KMS-11 (cell line): ENCODE results near the gene RCBTB2.

Experiments
- H2AFZ ChIP-seq: fragments of 200-600 bp; sonication (generic); 2 replicates; pipeline ENCODE4 v1.6.1; 2016; ENCODE audit warnings: antibody characterized with exemption, mixed run types, low read depth
- H3K27ac ChIP-seq: fragments of 200-600 bp; sonication (generic); 2 replicates; pipeline ENCODE4 v1.6.1; 2016; ENCODE audit warnings: mild to moderate bottlenecking, mixed run types
- H3K27me3 ChIP-seq: fragments of 200-600 bp; sonication (generic); 2 replicates; pipeline ENCODE4 v1.6.1; 2017; ENCODE audit warnings: mild to moderate bottlenecking, low read depth, mixed run types, moderate library complexity; ENCODE audit not compliant: insufficient read depth
- H3K36me3 ChIP-seq: fragments of 200-600 bp; sonication (generic); 2 replicates; pipeline ENCODE4 v1.6.1; 2017; ENCODE audit warnings: mild to moderate bottlenecking, mixed run types; ENCODE audit not compliant: insufficient read depth
- H3K4me1 ChIP-seq: fragments of 200-600 bp; sonication (generic); 2 replicates; pipeline ENCODE4 v1.6.1; 2016; ENCODE audit warnings: mild to moderate bottlenecking, low read depth, mixed run types; ENCODE audit not compliant: poor library complexity, severe bottlenecking
- H3K4me2 ChIP-seq: fragments of 200-600 bp; sonication (generic); 2 replicates; pipeline ENCODE4 v1.7.0; 2016; ENCODE audit warnings: mild to moderate bottlenecking, mixed run types
- H3K4me3 ChIP-seq: fragments of 200-600 bp; sonication (generic); IDR thresholded peaks from 2 replicates; pipeline ENCODE4 v1.6.1; 2017; ENCODE audit warnings: low read depth, low read length, mixed read lengths; ENCODE audit not compliant: insufficient read depth
- H3K79me2 ChIP-seq: fragments of 200-600 bp; sonication (generic); 2 replicates; pipeline ENCODE4 v1.6.1; 2016; ENCODE audit warnings: low read depth, mixed run types; ENCODE audit not compliant: insufficient read depth
- H3K9ac ChIP-seq: fragments of 200-600 bp; sonication (generic); 2 replicates; pipeline ENCODE4 v1.6.1; 2016; ENCODE audit warnings: mild to moderate bottlenecking, mixed run types
- H4K20me1 ChIP-seq: fragments of 200-600 bp; sonication (generic); 2 replicates; pipeline ENCODE4 v1.6.1; 2016; ENCODE audit warnings: mild to moderate bottlenecking, mixed run types; ENCODE audit not compliant: insufficient read depth
- CTCF ChIP-seq: fragments of 200-600 bp; sonication (generic); conservative IDR thresholded peaks from 2 replicates; pipeline ENCODE4 v1.6.1; 2017; ENCODE audit warnings: low read depth, mild to moderate bottlenecking, antibody characterized with exemption, low read length, moderate library complexity, mixed read lengths

Gene RCBTB2

GRCh38 chr13:48510698-48511097 is 22.2 kb downstream of the RCBTB2 start:
- no peak overlapping the region for H3K4me3 ChIP-seq
- no peak overlapping the region for H3K4me2 ChIP-seq
- no peaks in the 10 kb centered on the region for H3K27me3 ChIP-seq
- H3K4me1 ChIP-seq = no peaks in the 10 kb centered on the region
- no peak overlapping the region for H3K27ac ChIP-seq
- H3K36me3 ChIP-seq = no peaks in the 10 kb centered on the region
- no peak overlapping the region for H2AFZ ChIP-seq
- TF ChIP-seq CTCF = no peak
- H3K9ac ChIP-seq = no peak overlapping the region
- no peaks in the 10 kb centered on the region for H3K79me2 ChIP-seq
- H4K20me1 ChIP-seq = no peaks in the 10 kb centered on the region

GRCh38 chr13:48508011-48508410 is 24.9 kb downstream of the RCBTB2 start:
- Histone ChIP-seq H3K4me3 (no peak overlapping the region), H2AFZ (no peak overlapping the region), H3K36me3 (no peaks in the 10 kb centered on the region), H3K79me2 (no peaks in the 10 kb centered on the region), H3K4me1 (no peaks in the 10 kb centered on the region), H3K9ac (no peak overlapping the region), H3K4me2 (no peak overlapping the region), H4K20me1 (no peaks in the 10 kb centered on the region), H3K27me3 (no peaks in the 10 kb centered on the region), H3K27ac (no peak overlapping the region)
- no peak for TF ChIP-seq CTCF

GRCh38 chr13:48507021-48507420 is 25.9 kb downstream of the RCBTB2 start:
- Histone ChIP-seq H3K4me1 (no peaks in the 10 kb centered on the region), H3K36me3 (no peaks in the 10 kb centered on the region), H2AFZ (no peak overlapping the region), H3K79me2 (no peaks in the 10 kb centered on the region), H3K9ac (no peak overlapping the region), H4K20me1 (no peaks in the 10 kb centered on the region), H3K27ac (no peak overlapping the region), H3K4me2 (no peak overlapping the region), H3K4me3 (no peak overlapping the region), H3K27me3 (no peaks in the 10 kb centered on the region)
- TF ChIP-seq CTCF = no peak

GRCh38 chr13:48506092-48506701 is 26.7 kb downstream of the RCBTB2 start:
- TF ChIP-seq CTCF = no peak
- Histone ChIP-seq H3K36me3 (no peaks in the 10 kb centered on the region), H3K27ac (no peak overlapping the region; the same call in 1 of the 2 replicates), H2AFZ (no peak overlapping the region), H3K4me2 (peak overlapping the region; percentile 25; the same call in 1 of the 2 replicates), H3K27me3 (no peaks in the 10 kb centered on the region), H3K79me2 (no peaks in the 10 kb centered on the region), H3K4me1 (no peaks in the 10 kb centered on the region), H3K9ac (no peak overlapping the region), H3K4me3 (no peak overlapping the region), H4K20me1 (no peaks in the 10 kb centered on the region)
